Smooth muscle cell of the pulmonary artery (primary cell): ENCODE results near the gene EFNA1. TPM values are rescaled to one million over a fixed set of nuclear protein-coding genes. Genes with fewer than 3 reads are reported as not detected.

Source experiments
- total RNA-seq: library from RNA; depleted of rRNA; stranded (reverse); fragments of >200 nt; gene quantifications from 2 replicates; pipeline ENCODE4 v1.2.3, GENCODE V29; 2014

EFNA1 gene, protein sequence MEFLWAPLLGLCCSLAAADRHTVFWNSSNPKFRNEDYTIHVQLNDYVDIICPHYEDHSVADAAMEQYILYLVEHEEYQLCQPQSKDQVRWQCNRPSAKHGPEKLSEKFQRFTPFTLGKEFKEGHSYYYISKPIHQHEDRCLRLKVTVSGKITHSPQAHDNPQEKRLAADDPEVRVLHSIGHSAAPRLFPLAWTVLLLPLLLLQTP
- total RNA-seq: 1.0 and 3.7 TPM in 2 replicates

DNA sequence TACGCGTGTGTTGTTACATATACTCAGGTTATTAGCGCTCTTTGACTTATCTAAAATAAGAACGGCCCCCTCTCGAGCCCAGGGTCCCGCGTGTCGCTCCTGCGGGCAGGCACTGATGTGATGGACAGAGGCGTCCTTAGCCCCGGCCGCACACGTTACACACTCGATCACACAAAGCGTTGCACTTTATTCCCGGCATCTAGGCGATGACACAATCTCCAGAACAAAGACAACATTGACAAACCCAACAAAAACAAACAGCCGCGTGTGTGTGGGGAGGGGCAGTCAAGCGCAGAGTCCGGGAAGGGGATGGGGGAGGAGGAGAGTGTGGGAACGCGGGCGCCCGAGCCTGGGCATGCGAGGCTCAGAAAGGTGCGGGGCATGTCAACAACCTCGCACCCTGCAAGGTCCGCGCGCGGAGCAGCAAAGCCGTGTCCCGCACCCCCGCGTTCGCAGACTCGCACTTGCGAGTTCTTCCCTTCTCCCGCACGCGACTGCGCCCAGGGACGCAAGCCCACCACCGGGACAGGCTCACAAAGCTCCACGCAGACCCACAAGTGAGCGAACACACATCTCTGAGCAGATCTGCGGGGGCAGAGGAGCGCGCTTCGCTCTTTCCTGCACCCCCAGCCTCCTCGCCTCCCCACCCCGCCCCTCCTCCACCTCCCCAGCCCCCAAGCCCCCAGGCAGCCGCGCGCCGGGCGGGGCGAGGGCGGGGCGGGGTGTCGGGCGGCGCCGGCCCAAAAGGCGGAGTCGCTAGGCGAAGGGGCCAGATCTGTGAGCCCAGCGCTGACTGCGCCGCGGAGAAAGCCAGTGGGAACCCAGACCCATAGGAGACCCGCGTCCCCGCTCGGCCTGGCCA lies at the start of gene EFNA1:
TSS of gene EFNA1 (plus strand) at position 772 of the 862 bp plus-strand sequence. CDS start 102 bp downstream, outside the sequence.

DNA sequence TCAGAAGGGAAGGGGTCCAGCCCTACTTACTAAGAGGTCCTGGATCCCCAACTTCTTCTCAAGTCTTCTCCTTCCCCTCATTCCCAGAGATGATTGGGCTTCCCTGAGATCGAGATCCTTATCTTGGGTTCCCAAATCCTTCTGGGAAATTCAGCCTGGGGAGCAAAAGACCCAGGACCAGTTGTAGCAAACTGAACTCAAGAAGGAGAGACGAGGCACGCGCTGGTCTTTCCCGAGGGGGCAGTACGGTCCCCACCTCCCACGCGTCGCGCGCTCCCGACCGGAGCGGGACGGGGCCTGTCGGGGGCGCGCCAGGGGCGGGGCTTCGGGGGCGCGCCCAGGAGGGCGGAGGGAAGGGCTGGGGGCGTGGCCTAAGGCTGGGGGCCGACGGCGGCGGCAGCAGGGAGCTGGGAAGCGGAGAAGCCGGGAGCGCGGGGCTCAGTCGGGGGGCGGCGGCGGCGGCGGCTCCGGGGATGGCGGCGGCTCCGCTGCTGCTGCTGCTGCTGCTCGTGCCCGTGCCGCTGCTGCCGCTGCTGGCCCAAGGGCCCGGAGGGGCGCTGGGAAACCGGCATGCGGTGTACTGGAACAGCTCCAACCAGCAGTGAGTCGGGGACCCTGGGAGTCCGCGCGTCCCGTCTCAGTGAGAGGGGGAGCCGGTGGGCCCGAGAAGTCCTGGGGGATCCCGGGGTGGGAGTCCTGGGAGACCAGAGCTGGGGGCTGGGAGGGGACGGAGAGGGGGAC lies 49.0 kb upstream of the EFNA1 start, which contains the start of gene EFNA3:
TSS of gene EFNA3 (plus strand) at position 369 of the 741 bp plus-strand sequence. CDS start at position 474, 105 bp downstream.

GRCh38 chr1:155135415-155136028 lies 7.8 kb downstream of the EFNA1 start, which contains the start of gene SLC50A1:
TSS of gene SLC50A1 (plus strand) at chr1:155135852. CDS start at chr1:155135912, 60 bp downstream.

DNA sequence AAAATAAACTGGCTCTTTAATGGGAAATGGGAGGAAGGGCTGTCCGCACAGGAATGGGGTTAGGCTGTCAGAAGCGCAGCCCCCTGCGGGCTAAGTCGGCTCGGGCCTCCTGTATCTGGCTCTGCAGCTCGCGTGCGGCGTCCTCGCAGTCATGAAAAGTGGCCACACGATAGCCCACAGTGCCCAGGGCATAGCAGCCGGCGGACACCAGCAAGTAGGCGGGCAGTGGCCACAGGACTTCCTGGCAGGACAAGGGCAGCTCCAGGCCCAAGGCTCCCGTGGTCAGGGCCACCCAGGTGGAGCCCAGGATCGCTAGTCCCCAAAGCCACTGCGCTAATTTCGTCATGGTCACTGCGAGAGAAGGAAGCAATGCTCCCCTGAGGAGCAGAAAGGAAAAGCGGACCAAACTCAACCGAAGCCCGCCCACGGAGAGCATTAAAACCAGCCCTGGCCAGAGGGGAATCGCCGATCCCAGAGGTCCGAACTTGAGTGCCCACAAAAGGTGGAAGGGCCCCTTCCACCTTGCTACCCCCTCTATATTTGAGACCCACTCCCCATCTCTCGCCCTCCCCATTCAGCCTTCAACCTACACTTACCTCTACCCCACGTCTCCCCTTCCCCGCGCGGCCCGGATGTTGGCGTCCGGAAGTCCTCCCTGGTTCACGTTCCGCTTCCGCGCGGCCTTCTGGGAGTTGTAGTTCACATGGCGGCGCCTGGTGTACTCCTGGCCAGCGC lies 12.4 kb downstream of the EFNA1 start, which contains the start of gene DPM3:
TSS of gene DPM3 (minus strand) at position 637 of the 735 bp plus-strand sequence. CDS start at position 346, 291 bp downstream.

DNA sequence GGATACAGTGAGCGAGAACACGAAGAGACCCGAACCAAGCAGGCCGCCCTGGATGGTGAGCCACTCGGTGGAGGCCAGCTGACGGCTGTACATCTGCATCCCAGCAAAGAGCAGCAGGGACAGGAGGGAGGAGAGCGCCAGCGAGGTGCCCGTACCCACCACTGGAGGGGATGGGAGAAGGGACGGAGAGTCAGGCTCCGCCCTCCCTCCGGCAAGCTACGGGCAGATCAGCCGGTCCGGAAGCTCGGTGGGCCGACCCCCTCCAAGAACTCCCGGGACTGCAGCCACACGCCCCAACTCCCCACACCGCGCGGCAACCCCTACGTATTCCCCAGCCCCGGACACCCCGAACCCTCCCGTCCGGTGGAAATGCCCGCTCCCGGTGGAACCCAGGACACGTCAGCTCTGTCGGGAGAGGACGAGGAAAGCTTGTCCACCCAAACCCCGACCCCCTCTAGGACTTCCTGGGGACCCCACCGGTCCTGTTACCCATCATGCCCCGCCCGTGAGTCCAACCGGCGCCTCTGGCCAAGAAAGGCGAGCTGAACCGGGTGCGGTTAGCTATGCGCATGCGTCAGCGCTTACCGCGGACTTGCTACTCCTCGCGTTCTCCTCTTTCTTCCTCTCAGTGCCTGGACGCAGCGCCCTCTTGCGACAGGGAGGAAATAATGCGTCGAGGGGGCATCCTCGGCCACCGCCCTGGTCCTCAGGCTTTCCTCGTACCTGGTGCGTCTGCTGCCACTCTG lies 45.2 kb downstream of the EFNA1 start, which contains the start of gene KRTCAP2:
TSS of gene KRTCAP2 (minus strand) at position 573 of the 746 bp plus-strand sequence. CDS start at position 493, 80 bp downstream.

DNA sequence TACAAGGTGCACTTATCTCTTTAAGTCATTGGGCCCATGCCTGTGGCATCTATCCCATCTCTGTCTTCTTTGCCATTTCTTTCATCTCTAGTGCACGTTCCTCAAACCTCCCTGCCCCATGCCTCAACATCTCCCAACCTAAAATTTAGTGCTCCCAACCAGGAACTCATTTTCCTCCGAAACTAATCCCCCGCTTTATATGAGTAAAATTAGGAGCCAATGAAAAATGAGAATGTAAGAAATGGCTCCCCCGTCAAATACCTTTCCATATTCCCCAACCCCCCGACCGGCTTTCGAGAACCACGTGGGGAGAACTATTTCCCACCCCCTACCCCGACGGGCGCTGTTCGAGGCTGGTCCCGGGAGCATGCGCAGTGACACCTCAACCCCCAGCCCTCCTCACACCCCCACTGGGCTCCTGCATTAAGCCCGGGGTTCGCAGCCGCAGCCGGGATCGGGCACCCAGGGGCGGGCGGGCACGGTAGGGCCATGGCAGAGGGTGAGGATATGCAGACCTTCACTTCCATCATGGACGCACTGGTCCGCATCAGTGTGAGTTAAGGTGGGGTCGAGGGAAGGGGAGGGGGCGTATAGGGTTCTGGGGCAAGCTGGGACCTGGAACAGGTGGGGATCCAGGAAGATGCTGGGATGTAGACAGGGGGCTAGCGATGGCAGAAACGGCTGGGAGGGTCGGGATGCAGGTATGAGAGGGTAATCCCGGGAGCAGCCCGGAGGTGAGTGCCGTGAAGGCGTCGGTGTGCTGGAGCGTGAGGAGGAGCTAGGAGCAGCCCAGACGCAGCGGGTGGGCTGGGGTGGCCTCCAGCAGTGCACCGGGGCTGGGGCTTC lies 46.0 kb downstream of the EFNA1 start, which contains the start of gene TRIM46:
TSS of gene TRIM46 (plus strand) at position 372 of the 846 bp plus-strand sequence. CDS start at position 490, 118 bp downstream.

Other genes starting within 250 kb of the EFNA1 start
- gene PMVK, start 191.2 kb upstream of the EFNA1 start, total RNA-seq: 7.9 and 9.6 TPM in 2 replicates
- 127 and 136 TPM in 2 replicates for gene PBXIP1, start 171.8 kb upstream of the EFNA1 start, total RNA-seq
- 11.1 and 11.7 TPM in 2 replicates for gene PYGO2, start 166.1 kb upstream of the EFNA1 start, total RNA-seq
- gene SHC1, start 157.1 kb upstream of the EFNA1 start, total RNA-seq: 432 and 457 TPM in 2 replicates
- gene CKS1B, start 153.2 kb upstream of the EFNA1 start, total RNA-seq: 26.8 and 39.6 TPM in 2 replicates
- 13.0 and 21.8 TPM in 2 replicates for gene FLAD1, start 144.5 kb upstream of the EFNA1 start, total RNA-seq
- 0.33 TPM in 1 of 2 replicates, not detected in the other for gene LENEP, start 134.3 kb upstream of the EFNA1 start, total RNA-seq
- gene ZBTB7B, start 125.1 kb upstream of the EFNA1 start, total RNA-seq: 27.9 and 31.9 TPM in 2 replicates
- gene DCST2, start 94.1 kb upstream of the EFNA1 start, total RNA-seq: 0.07 TPM in 1 of 2 replicates, not detected in the other
- gene DCST1, start 94.1 kb upstream of the EFNA1 start, total RNA-seq: not detected in 2 replicates
- 113 and 152 TPM in 2 replicates for gene ADAM15, start 76.6 kb upstream of the EFNA1 start, total RNA-seq
- 4.6 and 6.5 TPM in 2 replicates for gene EFNA4, start 64.1 kb upstream of the EFNA1 start, total RNA-seq
- gene EFNA3, start 49.0 kb upstream of the EFNA1 start, total RNA-seq: 3.1 and 4.2 TPM in 2 replicates
- gene SLC50A1, start 8.0 kb downstream of the EFNA1 start, total RNA-seq: 18.8 and 22.9 TPM in 2 replicates
- gene DPM3, start 12.7 kb downstream of the EFNA1 start, total RNA-seq: 18.4 and 18.5 TPM in 2 replicates
- gene KRTCAP2, start 45.4 kb downstream of the EFNA1 start, total RNA-seq: 137 and 153 TPM in 2 replicates
- gene TRIM46, start 46.0 kb downstream of the EFNA1 start, total RNA-seq: 5.2 and 12.0 TPM in 2 replicates
- gene THBS3, start 80.0 kb downstream of the EFNA1 start, total RNA-seq: 32.0 and 94.1 TPM in 2 replicates
- gene MTX1, start 80.8 kb downstream of the EFNA1 start, total RNA-seq: 29.9 and 34.6 TPM in 2 replicates
- 11.1 and 20.4 TPM in 2 replicates for gene ENTREP3, start 127.6 kb downstream of the EFNA1 start, total RNA-seq
- gene SCAMP3, start 134.5 kb downstream of the EFNA1 start, total RNA-seq: 51.1 and 69.8 TPM in 2 replicates
- gene CLK2, start 145.6 kb downstream of the EFNA1 start, total RNA-seq: 33.0 and 36.0 TPM in 2 replicates
- 0.91 and 1.4 TPM in 2 replicates for gene HCN3, start 149.6 kb downstream of the EFNA1 start, total RNA-seq
- gene PKLR, start 173.6 kb downstream of the EFNA1 start, total RNA-seq: under 0.01 TPM in 1 of 2 replicates, not detected in the other
- 106 and 139 TPM in 2 replicates for gene FDPS, start 181.0 kb downstream of the EFNA1 start, total RNA-seq
- 16.7 and 19.0 TPM in 2 replicates for gene RUSC1, start 193.0 kb downstream of the EFNA1 start, total RNA-seq